Endothelial cell of umbilical vein (primary cell): ENCODE measurements around the gene HLA-B.

Experiments used
- CTCF ChIP-seq, 2 donors: IDR thresholded peaks; 1 replicate in 1 of 2; 2 replicates in 1 of 2; pipeline ENCODE4 v1.5.1; 2011; ENCODE audit warnings: low read length in 2 of 2, mild to moderate bottlenecking in 2 of 2, moderate library complexity in 2 of 2, control low read depth in 1 of 2, inconsistent platforms in 1 of 2, low read depth in 1 of 2; ENCODE audit not compliant: insufficient read depth in 1 of 2; ENCODE audit errors: extremely low read depth in 1 of 2
- EZH2 ChIP-seq: IDR thresholded peaks from 2 replicates; pipeline ENCODE4 v1.6.1; 2012; ENCODE audit warnings: borderline replicate concordance, low read depth, mild to moderate bottlenecking, moderate library complexity, low read length, inconsistent platforms; ENCODE audit not compliant: severe bottlenecking
- FOS ChIP-seq: IDR thresholded peaks from 2 replicates; pipeline ENCODE4 v1.6.1; 2011; ENCODE audit warnings: mild to moderate bottlenecking, low read length, moderate library complexity, borderline replicate concordance; ENCODE audit not compliant: insufficient read depth
- GATA2 ChIP-seq: IDR thresholded peaks from 2 replicates; pipeline ENCODE4 v1.7.0; 2011; ENCODE audit warnings: low read depth, mild to moderate bottlenecking, moderate library complexity, mixed read lengths, low read length; ENCODE audit not compliant: insufficient read length, insufficient read depth
- JUN ChIP-seq: IDR thresholded peaks from 2 replicates; pipeline ENCODE4 v1.6.1; 2011; ENCODE audit warnings: borderline replicate concordance, low read depth; ENCODE audit not compliant: insufficient read length, insufficient read depth
- MYC ChIP-seq: IDR thresholded peaks from one replicate; pipeline ENCODE4 v1.6.1; 2011; ENCODE audit warnings: mild to moderate bottlenecking, low read depth, low read length
- POLR2A ChIP-seq: IDR thresholded peaks from 2 replicates; pipeline ENCODE4 v1.6.1; 2012; ENCODE audit warnings: low read depth, mild to moderate bottlenecking, control low read depth, low read length
- POLR2AphosphoS5 ChIP-seq: IDR thresholded peaks from 2 replicates; pipeline ENCODE4 v1.6.1; 2012; ENCODE audit warnings: low read depth, mild to moderate bottlenecking, control low read depth, low read length, moderate library complexity; ENCODE audit not compliant: insufficient read depth
- TF ChIP-seq, protein P1 (sequence below): IDR thresholded peaks from 2 replicates; pipeline ENCODE4 v1.6.1; 2011; ENCODE audit not compliant: insufficient read depth, insufficient read length

GRCh38 chr6:31308845-31309175, 48.2 kb downstream of the HLA-B start:
- TF ChIP-seq CTCF (IDR thresholded peaks at IDR 0.05; ENCODE audit: extremely low read depth in 1 of 2, insufficient read depth in 1 of 2, low read depth in 1 of 2, low read length in 2 of 2), result no peak
- TF ChIP-seq POLR2A, result no peak
- no peak for TF ChIP-seq EZH2
- TF ChIP-seq POLR2AphosphoS5, result no peak
- no peak for TF ChIP-seq GATA2
- TF ChIP-seq, protein P1, sequence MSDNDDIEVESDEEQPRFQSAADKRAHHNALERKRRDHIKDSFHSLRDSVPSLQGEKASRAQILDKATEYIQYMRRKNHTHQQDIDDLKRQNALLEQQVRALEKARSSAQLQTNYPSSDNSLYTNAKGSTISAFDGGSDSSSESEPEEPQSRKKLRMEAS, result no peak
- no peak for TF ChIP-seq JUN
- TF ChIP-seq FOS, result no peak
- TF ChIP-seq MYC, result no peak
